Ureter (tissue), 1 donor: Measurements from ENCODE around the gene NID2. TPM values are rescaled to one million over a fixed set of nuclear protein-coding genes. Genes with fewer than 3 reads are reported as not detected.
A peak's percentile ranks its signal among the peaks of the same experiment; 100 is the strongest.

Source experiments
- DNase-seq: peaks from one replicate; pipeline ENCODE4 v3.0.0-alpha.2; 2020; ENCODE audit warnings: low spot score
- total RNA-seq: library from RNA; stranded (reverse); gene quantifications from one replicate; pipeline ENCODE4 v1.2.4, GENCODE V29; 2023
- donor health status: DM: yes; HTN: yes; CAD: no.

Gene NID2
- total RNA-seq, 1 donor from 2014 or later: 23.5 TPM

- no peak for DNase-seq
Measured at GRCh38 chr14:52052288-52052943, 16.4 kb downstream of the NID2 start.

- no peak for DNase-seq
Measured at GRCh38 chr14:52051871-52052270, 17.0 kb downstream of the NID2 start.

- no peak for DNase-seq
Measured at GRCh38 chr14:52051251-52051650, 17.6 kb downstream of the NID2 start.

- no peak for DNase-seq
Measured at GRCh38 chr14:52049721-52050588, 18.9 kb downstream of the NID2 start.

- DNase-seq: no peak
Measured at GRCh38 chr14:52049271-52049670, 19.6 kb downstream of the NID2 start.

- no peak for DNase-seq
Measured at GRCh38 chr14:52048641-52049204, 20.1 kb downstream of the NID2 start.

GRCh38 chr14:52048116-52048515 is 20.7 kb downstream of the NID2 start:
- DNase-seq: no peak

- no peak for DNase-seq
Measured at GRCh38 chr14:52046376-52046917, 22.4 kb downstream of the NID2 start.

GRCh38 chr14:52044791-52045522 is 23.9 kb downstream of the NID2 start:
- no peak for DNase-seq

GRCh38 chr14:52043690-52044089 is 25.2 kb downstream of the NID2 start:
- no peak for DNase-seq

- no peak for DNase-seq
Measured at GRCh38 chr14:52042371-52043289, 26.2 kb downstream of the NID2 start.

- DNase-seq: no peak
Measured at GRCh38 chr14:52040598-52040997, 28.3 kb downstream of the NID2 start.

- DNase-seq: no peak
Measured at GRCh38 chr14:52039124-52039815, 29.6 kb downstream of the NID2 start.

GRCh38 chr14:52033101-52033642 is 35.7 kb downstream of the NID2 start:
- DNase-seq: no peak

GRCh38 chr14:52032204-52032801 is 36.6 kb downstream of the NID2 start:
- no peak for DNase-seq

- DNase-seq: peak; percentile 62
Measured at GRCh38 chr14:52031781-52032180, 37.1 kb downstream of the NID2 start.

- no peak for DNase-seq
Measured at GRCh38 chr14:52029881-52030280, 39.0 kb downstream of the NID2 start.

GRCh38 chr14:52026901-52027300 is 42.0 kb downstream of the NID2 start:
- DNase-seq: no peak

GRCh38 chr14:52026017-52026660 is 42.7 kb downstream of the NID2 start:
- no peak for DNase-seq
